HG03342 (cell line): ENCODE data around the gene TMEM184A.
"Not testable (repeated sequence)": the region's sequence is repeated elsewhere in the genome, so short reads cannot be mapped to it uniquely, and the experiment has no call there.

Source experiments
- ATAC-seq: cut with Tn5 transposase; IDR thresholded peaks from one replicate; pipeline ENCODE4 v1.9.1; 2021; ENCODE audit warnings: mild to moderate bottlenecking, moderate library complexity; ENCODE audit not compliant: unreplicated experiment

Gene TMEM184A

DNA sequence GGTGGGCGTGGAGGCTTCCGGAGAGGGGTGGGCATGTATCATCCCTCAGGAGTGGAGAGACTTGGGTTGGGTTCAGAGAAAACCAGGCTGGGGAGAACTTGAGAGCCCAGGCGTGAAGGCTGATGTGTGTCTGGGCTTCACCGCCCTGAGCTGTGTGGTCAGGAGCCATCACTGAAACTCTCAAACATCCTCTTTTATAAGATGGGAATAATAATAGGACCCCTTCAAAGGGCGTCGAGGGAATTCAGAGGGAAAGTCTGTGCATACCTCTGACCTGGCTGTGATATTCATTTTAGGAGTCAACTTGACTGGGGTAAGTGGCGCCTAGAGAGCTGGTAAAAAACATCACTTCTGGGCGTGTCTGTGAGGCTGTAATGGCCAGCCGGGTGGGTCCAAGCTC, 34.9 kb upstream of the TMEM184A start:
- ATAC-seq, result no peak

DNA sequence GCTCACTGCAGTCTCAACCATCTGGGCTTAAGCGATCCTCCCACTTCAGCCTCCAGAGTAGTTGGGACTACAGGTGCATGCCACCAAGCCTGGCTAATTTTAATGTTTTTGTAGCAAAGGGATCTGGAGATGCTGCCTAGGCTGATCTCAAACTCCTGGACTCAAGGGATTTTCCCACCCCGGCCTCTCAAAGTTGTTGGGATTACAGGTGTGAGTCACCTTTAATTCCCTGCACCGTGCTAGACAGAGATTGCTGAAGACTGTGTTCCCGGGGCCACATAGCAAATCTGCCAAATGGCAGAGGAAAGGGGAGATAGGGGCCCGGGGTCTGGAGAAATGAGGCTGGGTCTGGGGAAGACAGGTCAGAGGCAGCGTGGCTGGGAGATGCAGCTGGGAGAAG, 34.5 kb upstream of the TMEM184A start:
- no peak for ATAC-seq

DNA sequence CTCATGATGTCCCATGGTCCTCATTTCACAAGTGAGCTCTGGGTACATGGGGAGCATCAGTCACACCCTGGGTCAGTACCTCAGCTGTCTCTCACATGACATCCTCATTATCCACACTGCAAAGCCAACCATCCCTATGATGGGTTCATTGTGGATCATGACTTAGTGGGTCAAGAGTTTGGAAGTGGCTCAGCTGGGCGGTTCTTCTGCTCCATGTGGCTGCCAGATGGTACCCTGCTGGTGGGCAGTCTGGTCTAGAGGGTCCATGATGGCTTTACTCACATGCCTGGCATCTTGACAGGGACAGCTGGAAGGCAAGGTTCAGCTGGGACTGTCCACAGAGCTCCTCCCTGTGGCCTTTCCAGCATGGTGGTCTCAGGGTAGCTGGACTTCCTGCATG, 33.0 kb upstream of the TMEM184A start:
- ATAC-seq, result no peak

DNA sequence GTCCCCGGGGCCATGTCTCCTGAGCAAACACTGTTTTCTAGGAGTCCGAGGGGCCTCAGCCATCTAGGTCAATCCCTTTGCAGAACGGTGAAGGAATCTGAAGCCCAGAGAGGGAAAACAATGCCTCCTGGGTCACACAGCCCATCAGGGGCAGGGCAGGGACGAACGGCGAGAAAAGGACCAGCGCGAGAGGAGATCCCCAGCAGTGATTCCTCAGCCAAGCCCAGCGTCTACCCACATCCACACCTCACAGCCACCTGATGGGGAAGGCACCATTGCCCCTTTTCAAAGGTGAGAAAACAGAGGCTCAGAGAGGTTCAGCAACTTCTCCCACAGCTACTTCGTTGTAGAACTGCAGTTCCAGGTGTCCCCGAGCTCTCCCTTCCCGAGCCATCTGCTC, 31.7 kb upstream of the TMEM184A start:
- no peak for ATAC-seq

DNA sequence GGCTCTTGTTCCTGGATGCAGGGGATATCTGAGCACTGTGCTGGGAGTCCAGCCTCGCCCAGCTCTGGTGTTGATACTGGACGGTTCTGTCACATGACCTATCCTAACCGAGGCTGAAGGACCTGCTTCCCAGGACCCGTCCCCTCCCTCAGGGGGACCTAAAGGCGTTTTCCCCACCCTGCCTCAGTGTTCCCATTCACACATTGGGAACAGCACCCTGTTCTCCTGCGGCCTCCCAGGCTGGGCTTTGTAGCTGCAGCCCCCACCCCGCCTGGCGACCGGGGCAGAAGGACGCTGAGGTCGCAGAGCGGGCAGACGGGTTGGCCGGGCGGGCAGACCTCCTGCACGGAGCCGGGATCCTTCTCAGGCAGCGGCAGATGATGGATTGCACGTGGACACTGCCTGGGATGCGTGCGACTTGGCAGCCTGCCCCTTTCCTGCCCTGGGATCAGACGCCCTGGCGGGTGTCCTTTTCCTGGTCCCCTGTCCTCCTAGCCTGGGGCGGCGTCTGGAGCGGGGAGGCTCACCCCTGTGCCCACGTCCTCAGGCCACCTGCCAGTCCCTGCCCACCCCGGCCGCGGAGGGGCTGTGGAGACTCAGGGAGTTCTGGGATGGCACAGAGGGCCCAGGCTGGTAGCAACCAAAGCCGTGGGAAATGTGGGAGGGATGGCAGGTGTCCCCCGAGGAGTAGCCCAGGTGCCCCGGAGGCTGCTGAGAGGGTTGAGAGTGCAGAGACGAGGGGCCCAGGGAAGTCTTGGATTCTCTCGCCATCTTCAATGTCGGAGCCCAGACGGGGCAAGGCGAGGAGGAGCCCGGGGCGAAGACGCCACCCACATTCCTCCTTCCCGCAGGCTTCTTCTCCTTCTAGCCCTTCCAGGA, 31.1 kb upstream of the TMEM184A start:
- no peak for ATAC-seq

DNA sequence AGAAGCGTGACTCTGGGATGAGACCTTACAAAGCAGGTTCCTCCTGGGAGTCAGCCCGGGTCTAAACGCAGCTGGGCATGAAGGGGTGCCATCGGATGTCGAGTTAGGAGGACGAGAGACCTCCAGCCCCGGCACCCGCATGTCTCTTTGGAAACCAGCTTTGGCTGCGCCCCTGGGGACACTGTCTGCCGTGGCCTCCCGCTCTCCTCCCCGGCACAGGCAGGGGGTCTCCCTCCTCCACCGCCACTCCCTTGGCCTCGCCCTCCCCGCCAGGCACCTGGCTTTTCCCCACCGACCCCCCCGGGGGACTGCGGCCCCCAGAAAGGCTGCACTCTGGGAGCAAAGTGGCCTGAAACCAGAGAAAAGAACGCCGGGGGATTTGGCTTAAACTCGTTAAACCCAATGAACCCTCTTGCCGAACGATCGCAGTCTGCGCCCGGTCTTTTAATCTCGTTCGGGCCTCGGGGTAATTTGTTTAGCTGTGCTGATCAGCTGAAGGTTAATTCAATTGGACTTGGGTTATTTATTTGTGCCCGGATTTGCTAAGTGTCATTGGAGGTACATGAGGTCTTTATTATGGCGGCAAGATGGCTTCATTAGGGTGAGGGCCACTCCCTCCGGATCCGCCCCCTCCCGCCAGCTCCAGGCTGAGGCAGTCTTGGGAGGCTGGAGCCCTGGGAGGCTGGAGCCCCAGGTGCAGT, 30.3 kb upstream of the TMEM184A start:
- ATAC-seq, result no peak

DNA sequence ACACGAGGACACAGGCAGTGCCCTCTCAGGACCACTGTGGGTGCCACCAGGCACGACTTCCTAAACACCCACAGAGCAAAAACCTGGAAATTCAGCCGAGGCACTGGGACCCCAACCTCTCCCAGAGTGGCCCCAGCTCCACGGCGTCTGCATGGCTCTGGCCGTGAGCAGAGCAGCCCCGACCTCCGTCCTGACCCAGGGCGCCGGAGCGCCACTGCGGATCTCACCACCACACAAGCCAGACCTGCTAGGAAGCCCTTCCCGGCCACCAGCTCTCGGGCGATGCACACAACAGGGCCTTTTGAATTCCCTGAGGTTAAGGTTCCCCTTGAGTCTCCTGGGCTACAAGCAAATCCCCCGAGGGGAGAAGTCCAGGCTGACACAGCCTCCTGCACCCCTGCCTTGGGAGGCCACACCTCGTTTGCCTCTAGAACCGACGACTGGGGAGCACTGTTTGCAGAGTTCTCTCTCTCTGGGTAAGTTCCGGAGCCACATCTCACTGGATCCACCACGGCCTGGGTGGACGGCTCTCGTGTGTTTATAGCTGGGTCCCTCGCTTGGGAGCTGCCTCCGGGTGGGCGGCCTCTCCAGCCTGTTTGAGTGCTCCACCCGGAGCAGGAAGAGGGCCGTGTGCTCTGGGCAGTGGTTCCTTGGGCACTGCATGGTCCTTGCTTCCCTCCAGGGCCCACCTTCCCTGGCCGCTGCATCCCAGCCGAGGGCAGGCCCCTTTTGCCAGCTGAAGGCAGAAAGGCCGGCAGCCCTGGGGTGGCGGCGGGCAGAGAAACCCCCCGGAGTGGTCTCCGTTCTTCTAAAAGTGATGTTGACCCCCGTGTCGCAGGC, 29.4 kb upstream of the TMEM184A start:
- no peak for ATAC-seq

DNA sequence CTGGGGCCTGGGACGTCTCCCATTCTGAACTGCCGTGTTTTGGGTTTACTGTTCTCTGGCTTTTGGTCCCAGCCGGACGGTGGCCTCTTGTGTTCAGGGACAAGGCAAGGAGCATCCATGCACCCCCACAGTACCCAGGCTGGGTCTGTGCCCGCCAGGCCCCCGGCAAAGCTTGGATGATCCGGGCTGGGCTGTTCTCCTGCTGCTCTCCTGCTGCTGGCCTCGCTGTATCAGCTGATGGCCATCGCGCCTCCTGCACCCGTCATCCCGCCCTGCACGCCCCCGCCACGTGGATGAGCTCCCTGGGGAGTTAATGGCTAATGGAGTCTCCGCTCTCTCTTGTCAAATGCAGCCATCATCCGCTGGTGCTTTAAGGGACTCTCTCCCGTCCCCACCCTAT, 28.7 kb upstream of the TMEM184A start:
- ATAC-seq, result no peak

DNA sequence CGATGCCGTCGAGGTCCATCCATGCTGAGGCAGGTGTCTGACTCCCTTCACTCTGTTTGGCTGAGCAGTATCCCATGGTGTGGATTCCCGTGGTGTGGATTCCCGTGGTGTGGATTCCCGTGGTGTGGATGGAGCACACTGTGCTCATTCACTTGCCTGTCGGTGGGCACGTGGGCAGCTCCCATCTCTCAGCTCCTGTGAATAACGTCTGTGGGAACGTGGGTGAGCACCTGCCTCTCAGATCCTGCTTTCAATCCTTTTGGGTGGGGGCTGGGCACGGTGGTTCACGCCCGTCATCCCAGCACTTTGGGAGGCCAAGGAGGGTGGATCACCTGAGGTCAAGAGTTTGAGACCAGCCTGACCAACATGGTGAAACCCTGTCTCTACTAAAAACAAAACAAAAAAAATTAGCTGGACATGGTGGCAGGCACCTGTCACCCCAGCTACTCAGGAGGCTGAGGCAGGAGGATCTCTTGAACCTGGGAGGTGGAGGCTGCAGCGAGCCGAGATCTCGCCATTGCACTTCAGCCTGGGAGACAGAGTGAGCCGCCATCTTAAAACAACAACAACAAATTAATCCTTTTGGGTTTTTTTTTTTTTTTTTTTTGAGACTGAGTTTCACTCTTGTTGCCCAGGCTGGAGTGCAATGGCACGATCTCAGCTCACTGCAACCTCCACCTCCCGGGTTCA, 27.4 kb upstream of the TMEM184A start:
- not testable (repeated sequence) for ATAC-seq

DNA sequence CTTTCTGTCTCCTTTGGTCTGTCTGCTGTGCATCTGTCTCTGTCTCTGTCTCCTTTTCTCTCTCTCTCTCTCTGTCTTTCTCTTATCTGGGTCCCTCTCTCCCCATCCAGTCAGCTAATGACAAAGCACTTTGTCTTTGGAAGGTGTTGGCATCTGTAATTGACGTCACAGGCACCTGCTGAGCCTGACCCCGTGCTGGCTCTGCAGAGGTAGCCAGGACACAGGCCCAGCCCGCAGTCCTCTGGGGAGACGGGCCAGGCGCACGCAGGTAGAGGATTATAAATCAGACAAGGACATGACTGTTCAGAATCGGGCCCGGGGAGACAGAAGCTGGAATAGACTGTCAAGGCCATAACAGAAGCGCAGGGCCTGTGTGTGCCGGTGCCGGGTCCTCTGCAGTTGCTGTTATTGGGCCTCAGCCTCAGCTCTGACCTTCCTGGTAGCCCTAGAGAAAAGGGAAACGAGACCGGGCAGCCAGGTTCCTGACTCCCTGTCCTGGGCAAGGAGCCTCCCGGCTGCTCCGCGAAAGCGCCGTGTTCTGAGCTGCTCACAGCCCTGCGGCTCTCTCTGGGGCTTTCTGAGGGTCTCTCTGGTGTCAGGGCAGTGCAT, 24.5 kb upstream of the TMEM184A start:
- ATAC-seq, result no peak

DNA sequence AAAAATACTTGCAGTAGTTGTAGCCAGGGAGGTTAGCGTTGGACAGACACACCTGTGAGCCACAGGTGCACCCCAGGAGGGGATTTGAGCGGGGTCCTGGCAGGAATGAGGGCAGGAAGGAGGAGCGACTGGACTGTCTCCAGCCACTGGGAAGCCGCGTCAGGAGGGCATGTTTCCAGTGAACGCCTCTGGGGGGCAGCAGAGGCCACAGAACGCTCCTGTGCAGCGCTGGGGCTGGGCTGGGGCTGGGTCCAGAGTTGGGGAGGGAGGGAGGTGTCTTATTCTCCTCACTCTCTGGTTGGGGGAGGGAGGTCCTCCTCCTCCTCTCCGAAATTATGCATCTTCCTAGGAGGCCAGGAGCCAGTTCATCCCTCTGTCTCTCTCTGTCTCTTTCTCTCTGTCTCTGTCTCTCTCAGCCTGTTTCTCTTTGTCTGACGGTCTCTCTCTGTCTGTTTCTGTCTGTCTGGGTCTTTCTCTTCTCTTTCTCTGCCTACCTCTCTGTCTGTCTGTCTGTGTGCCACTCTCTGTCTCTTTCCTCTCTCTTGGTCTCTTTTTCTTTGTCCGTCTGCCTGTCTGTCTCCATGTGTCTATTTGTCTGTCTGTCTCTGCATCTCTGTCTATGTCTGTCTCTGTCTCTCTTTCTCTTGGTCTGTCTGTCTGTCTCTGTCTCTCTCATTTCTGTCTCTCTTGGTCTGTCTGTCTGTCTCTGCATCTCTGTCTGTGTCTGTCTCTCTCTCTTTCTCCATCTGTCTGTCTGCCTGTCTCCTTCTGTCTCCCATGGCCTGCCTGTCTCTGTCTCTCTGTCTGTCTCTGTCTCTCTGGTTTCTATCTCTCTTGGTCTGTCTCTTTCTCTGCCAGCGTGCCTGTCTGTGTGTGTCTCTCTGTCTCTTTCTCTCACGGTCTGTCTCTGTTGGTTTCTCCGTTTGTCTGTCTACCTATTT, 23.7 kb upstream of the TMEM184A start:
- no peak for ATAC-seq

DNA sequence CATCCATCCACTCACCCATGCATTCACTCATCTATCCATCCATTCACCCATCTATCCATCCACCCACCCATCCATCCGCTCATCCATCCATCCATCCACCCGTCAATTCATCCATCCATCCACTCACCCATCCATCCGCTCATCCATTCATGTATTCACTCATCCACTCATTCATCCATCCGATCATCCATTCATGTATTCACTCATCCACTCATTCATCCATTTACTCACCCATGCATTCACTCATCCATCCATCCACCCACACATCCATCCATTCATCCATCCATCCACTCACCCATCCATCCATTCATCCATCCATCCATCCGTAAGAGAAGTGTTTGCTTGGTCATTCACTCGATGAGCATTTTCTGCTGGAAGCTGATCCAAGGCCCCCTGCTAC, 22.5 kb upstream of the TMEM184A start:
- ATAC-seq, result no peak

DNA sequence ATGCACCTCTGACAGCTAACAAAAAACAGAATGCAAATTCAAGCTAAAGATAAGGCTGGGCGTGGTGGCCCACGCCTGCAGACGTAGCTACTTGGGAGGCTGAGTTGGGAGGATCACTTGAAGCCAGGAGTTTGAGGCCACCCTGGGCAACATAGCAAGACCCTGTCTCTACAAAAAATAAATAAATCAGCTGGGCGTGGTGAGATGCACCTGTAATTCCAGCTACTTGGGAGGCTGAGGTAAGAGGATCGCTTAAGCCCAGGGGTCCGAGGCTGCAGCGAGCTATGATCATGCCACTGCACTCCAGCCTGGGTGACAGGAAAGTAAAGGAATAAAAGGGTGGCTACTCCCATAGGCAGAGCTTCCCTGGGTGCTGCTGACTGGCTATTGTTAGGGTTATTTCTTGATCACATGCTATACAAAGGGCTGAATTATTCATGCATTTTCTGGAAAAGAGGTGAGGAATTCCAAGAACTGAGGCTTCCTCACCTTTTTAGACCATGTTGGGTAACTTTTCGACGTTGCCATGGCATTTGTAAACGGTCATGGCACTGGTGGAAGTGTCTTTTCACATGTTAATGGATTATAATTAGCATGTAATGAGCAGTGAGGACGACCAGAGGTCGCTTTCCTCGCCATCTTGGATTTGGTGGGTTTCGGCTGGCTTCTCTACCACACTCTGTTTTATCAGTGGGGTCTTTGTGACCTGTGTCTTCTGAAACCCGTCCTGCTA, 20.7 kb upstream of the TMEM184A start:
- ATAC-seq, result no peak

DNA sequence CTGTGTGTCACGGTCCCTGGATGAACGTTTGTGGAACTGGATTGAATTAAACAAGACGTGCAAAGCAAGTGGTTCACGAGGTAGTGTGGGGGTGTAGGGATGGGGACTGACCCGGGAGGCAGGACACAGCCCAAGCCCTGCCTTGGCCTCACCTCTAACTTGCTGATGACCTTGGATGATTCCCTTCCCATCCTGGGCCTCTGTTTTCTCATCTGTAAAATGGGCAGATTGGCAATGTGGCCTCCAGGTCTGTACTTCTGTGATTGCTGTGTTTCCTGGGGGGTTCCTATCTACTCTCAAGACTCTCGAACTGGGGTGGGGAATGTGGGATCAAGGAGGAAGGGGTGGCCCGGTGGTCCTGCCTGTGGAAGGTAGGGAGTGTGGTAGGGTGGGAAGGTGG, 19.8 kb upstream of the TMEM184A start:
- no peak for ATAC-seq

DNA sequence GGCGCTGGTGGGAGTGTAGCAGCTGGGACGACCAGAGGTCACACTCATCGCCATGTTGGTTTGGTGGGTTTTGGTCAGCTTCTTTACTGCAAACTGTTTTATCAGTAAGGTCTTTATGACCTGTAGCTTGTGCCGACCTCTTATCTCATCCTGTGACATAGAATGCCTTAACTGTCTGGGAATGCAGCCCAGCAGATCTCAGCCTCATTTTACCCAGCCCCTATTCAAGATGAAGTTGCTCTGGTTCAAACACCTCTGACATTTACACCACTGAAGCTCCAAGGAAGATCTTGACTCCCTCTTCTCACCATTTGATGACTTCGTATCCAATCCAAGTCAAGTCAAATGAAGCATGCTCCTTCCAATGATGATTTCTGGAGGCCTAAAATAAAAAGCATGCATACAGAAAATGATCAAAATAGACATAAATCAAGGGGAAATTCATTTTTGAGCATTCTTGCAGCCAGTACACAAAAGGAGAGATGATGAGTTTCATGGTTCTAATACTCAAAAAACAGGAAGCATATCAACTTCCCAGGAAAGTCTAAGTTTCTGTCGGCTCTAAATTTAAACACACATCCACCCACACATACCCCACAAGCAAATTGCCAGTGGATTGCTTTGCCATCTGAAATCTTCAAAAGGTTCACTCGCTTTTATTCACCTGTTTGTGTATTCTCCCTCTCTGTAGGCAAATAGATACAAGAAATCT, 16.3 kb upstream of the TMEM184A start:
- ATAC-seq, result no peak

DNA sequence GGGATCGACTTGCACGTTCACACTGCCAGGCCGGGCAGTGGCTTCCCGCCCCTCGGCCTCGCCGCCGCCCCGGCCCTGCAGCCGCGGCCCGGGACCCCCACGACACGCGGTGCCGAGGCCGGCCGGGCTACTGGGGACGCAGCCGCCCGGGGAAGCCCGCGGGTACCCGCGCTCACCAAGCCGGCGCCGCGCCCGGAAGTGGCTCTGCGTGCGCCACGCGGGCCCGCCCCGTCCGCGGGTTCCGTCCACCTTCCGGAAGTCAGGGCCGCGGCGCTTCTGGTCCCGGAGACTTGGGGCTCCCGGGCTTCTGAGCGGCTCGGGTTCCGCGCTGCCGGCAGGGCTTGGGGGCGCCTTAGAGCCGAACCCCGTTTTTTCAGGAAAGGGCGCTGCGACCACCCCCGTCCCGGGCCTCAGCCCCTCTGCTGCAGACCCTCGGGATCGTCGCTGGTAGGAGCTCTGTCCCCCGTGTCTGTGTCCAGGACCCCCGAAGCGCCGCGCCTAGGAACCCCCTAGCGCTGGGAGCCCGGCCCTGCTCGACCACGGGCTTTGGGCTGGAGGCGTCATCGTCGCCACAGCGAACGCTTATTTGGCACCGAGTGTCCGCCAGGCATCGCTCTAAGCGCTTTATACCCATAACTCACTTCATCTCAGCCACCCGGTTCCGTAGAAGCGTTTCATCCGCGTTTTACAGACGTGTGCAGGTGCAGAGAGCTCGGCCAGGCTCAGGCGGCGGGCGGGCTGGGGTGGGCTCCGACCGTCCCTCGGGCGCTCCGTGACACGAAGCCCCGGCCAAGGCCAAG, 14.0 kb upstream of the TMEM184A start, which contains the start of gene PSMG3:
PSMG3 (minus strand) TSS at position 200 of the 800 bp plus-strand sequence. CDS start 693 bp downstream, outside the sequence.
- peak; percentile 95 for ATAC-seq

DNA sequence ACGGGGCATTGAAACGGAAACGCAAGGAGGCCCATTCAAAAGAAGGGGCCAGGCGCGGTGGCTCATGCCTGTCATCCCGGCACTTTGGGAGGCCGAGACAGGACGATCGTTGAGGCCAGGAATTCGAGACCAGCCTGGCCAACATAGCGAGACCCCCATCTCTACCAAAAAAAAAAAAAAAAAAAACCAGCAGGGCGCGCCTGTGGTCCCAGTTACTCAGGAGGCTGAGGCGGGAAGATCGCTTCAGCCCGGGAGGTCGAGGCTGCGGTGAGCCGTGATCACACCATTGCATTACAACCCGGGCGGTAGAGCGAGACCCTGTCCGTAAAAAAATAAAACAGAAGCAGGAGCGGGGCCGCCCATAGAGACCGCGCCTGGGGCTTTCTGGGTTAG, 13.4 kb upstream of the TMEM184A start:
- no peak for ATAC-seq
